AG04449 (cell line): ENCODE data around the gene ADGRE3.

Experiments used
- CTCF ChIA-PET: fragments of 350-600 bp; formaldehyde crosslinking; extraction: SDS; loops from one replicate; lab custom pipeline; 2021; ENCODE audit warnings: antibody characterized with exemption; lab: Yijun Ruan, JAX
- POLR2A ChIA-PET: fragments of 400-600, 350-600 bp; formaldehyde crosslinking; extraction: SDS; loops from one replicate; lab custom pipeline; 2020; ENCODE audit warnings: antibody characterized with exemption, inconsistent platforms; lab: Yijun Ruan, JAX
- DNase-seq: peaks from one replicate; pipeline ENCODE4 v3.0.0-alpha.2; 2010; ENCODE audit warnings: low read depth, low spot score
- H3K4me3 ChIP-seq: 2 replicates; pipeline ENCODE4 v1.5.1; 2011; ENCODE audit warnings: low read depth, mild to moderate bottlenecking, control low read depth, low read length
- CTCF ChIP-seq: IDR thresholded peaks from one replicate; pipeline ENCODE4 v1.5.1; 2011; ENCODE audit warnings: mild to moderate bottlenecking, moderate library complexity, low read length, control low read depth, inconsistent platforms; ENCODE audit not compliant: insufficient read depth; ENCODE audit errors: missing control alignments

Gene ADGRE3

GRCh38 chr19:14703833-14704232 lies 29.2 kb upstream of the ADGRE3 start:
- DNase-seq, result no peak
- ChIA-PET CTCF (no interaction called here), POLR2A (no interaction called here)
- no peak for TF ChIP-seq CTCF
- H3K4me3 ChIP-seq, result no peak overlapping the region

GRCh38 chr19:14700711-14701375 lies 26.2 kb upstream of the ADGRE3 start:
- ChIA-PET POLR2A (no interaction called here), CTCF (no interaction called here)
- no peak for DNase-seq
- no peak for TF ChIP-seq CTCF
- H3K4me3 ChIP-seq, result no peak overlapping the region

- CTCF ChIA-PET, result no interaction called here
- no peak for TF ChIP-seq CTCF
- H3K4me3 ChIP-seq, result no peak overlapping the region
- no peak for DNase-seq
- POLR2A ChIA-PET, result no interaction called here
Observed at GRCh38 chr19:14699641-14700040, 25.0 kb upstream of the ADGRE3 start.

- H3K4me3 ChIP-seq, result no peak overlapping the region
- TF ChIP-seq CTCF, result no peak
- POLR2A ChIA-PET, result no interaction called here
- CTCF ChIA-PET, result interaction anchor here (1.9 kb wide), 1 partner anchor 10 kb away, joined by 4 read pairs; no protein-coding TSS in a partner anchor
- DNase-seq, result no peak
Observed at GRCh38 chr19:14695471-14695870, 20.8 kb upstream of the ADGRE3 start.

- no peak overlapping the region for H3K4me3 ChIP-seq
- TF ChIP-seq CTCF, result no peak
- CTCF ChIA-PET, result interaction anchor here (0.8 kb wide), 1 partner anchor 8 kb away, joined by 3 read pairs; no protein-coding TSS in a partner anchor
- POLR2A ChIA-PET, result interaction anchor here (0.6 kb wide), 1 partner anchor 32 kb away, joined by 4 read pairs; no protein-coding TSS in a partner anchor
- DNase-seq, result no peak
Observed at GRCh38 chr19:14694641-14695266, 20.1 kb upstream of the ADGRE3 start.
